ENCODE data around the gene DOCK2. TPM values are rescaled to one million over a fixed set of nuclear protein-coding genes. Genes with fewer than 3 reads are reported as not detected.

Gene DOCK2
- total and polyA plus RNA-seq, 9 of the 15 experiments (the other 6 are each of a cell fraction or from before 2014, with no cell fraction given): 4.5 to 42.6 (median 20.5) TPM

DNA sequence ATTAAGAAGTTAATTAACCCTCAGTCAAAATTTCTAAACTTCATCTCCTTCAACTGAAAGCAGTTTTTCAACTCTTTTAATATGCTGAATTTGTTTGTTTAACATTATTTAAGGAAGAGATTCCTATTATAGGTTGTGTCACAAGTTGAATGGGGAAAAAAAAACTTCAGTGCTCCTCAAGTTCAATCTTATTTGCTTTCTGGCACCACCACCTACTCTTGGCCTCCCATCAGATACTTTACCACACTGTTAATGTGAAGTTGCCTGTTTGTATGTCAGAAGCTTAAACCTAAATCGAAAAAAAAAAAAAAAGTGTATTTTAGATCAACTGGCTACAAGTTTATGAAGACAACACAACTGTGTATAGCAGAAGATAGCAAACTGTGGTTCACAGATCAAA is 4.1 kb upstream of the DOCK2 start:
- Histone ChIP-seq H2AFZ (ENCODE audit: low read depth, low read length) (no peak overlapping the region), H4K20me1 (replicated peaks; ENCODE audit: control insufficient read depth, insufficient read depth, low read length) (no peaks in the 10 kb centered on the region), H3K9me3 (replicated peaks; ENCODE audit: control insufficient read depth, insufficient read depth, low read depth, low read length) (no peaks in the 10 kb centered on the region), H3K4me1 (replicated peaks in 1 of 2; ENCODE audit: control insufficient read depth in 2 of 2, insufficient read depth in 2 of 2, low read length in 2 of 2) (peaks cover 0 to 16% of the 10 kb centered on the region in 2 experiments; a peak in 3 of 5 replicates), H3K4me2 (ENCODE audit: insufficient read depth, low read length) (no peak overlapping the region), H3K4me3 (no peak overlapping the region), H3K27me3 (ENCODE audit: control insufficient read depth in 2 of 2, insufficient read depth in 2 of 2, low read length in 2 of 2) (no peaks in the 10 kb centered on the region), H3K79me2 (ENCODE audit: control insufficient read depth, insufficient read depth, low read length) (no peaks in the 10 kb centered on the region; the same call in 2 of the 3 replicates), H3K9ac (ENCODE audit: insufficient read depth in 1 of 2, low read depth in 2 of 2, low read length in 2 of 2) (no peak overlapping the region), H3K36me3 (ENCODE audit: control insufficient read depth, insufficient read depth, low read length) (no peaks in the 10 kb centered on the region), H3K9me1 (ENCODE audit: control insufficient read depth, insufficient read depth, low read length) (no peaks in the 10 kb centered on the region), H3K27ac (ENCODE audit: extremely low read depth, low read depth, low read length) (no peak overlapping the region)
- in situ Hi-C loops (cut with MboI) (no loop called here), intact Hi-C loops (cut with micrococcal nuclease) (no loop called here)
- WGBS (ENCODE audit: insufficient coverage, low coverage, missing lambda C conversion rate): 0% methylated on average over 1 of the region's 1 CpG
- FAIRE-seq (no peak), DNase-seq (ENCODE audit: extremely low read depth in 1 of 4, low spot score in 3 of 4) (no peak), ATAC-seq (no peak)
- ChIA-PET POLR2A (no interaction called here), CTCF (ENCODE audit: low intra/inter-chr PET ratio) (no interaction called here)
- no peak for TF ChIP-seq ZNF668 (CRISPR knock-in tag; IDR thresholded peaks at IDR 0.05)
- TF ChIP-seq MXI1 (IDR thresholded peaks at IDR 0.05; ENCODE audit: low read depth, low read length): no peak
- TF ChIP-seq KAT2B (IDR thresholded peaks at IDR 0.05; ENCODE audit: low read depth, low read length): no peak
- no peak for TF ChIP-seq HMGN3 (IDR thresholded peaks at IDR 0.05; ENCODE audit: borderline replicate concordance, extremely low read depth, insufficient read length, low read depth, low read length)
- no peak for TF ChIP-seq MECOM (CRISPR knock-in tag; IDR thresholded peaks at IDR 0.05)
- no TSS peak for BruUV-seq (replicated peaks)

DNA sequence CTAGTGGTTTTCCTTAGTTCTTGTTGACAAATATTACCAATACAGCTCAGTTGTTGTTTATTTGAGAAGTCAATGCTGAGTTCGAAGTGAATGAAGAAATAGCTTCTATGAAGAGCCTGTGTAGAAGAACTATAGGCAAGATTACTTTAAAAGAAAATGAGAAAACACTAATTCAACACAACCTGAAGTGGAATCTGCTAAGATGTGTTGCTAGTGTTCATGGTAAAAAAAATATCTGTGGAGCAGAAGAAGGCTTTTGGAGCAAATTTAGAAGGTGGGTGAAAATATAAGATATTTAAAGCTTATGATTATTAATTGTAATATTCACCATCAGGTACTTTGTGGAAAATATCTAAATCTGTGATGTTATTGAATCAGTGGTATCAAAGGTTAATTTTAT is 2.5 kb upstream of the DOCK2 start:
- H3K9ac ChIP-seq (ENCODE audit: insufficient read depth in 1 of 2, low read depth in 2 of 2, low read length in 2 of 2): no peak overlapping the region
- ATAC-seq: no peak
- no peak overlapping the region for H3K27ac ChIP-seq (ENCODE audit: extremely low read depth, low read depth, low read length)
- no peak overlapping the region for H2AFZ ChIP-seq (ENCODE audit: low read depth, low read length)
- peaks cover 0 to 16% of the 10 kb centered on the region in 2 experiments; a peak in 3 of 5 replicates for H3K4me1 ChIP-seq (replicated peaks in 1 of 2; ENCODE audit: control insufficient read depth in 2 of 2, insufficient read depth in 2 of 2, low read length in 2 of 2)
- no peak overlapping the region for H3K4me3 ChIP-seq
- in situ Hi-C loops (cut with MboI) (no loop called here), intact Hi-C loops (cut with micrococcal nuclease) (no loop called here)
- no peaks in the 10 kb centered on the region; the same call in 2 of the 3 replicates for H3K79me2 ChIP-seq (ENCODE audit: control insufficient read depth, insufficient read depth, low read length)
- no peaks in the 10 kb centered on the region for H3K27me3 ChIP-seq (ENCODE audit: control insufficient read depth in 2 of 2, insufficient read depth in 2 of 2, low read length in 2 of 2)
- DNase-seq (ENCODE audit: extremely low read depth in 1 of 4, low spot score in 3 of 4): no peak
- BruUV-seq (replicated peaks): no TSS peak
- CTCF ChIA-PET (ENCODE audit: low intra/inter-chr PET ratio): no interaction called here
- no peaks in the 10 kb centered on the region; the same call in 2 of the 3 replicates for H3K36me3 ChIP-seq (ENCODE audit: control insufficient read depth, insufficient read depth, low read length)
- H3K4me2 ChIP-seq (ENCODE audit: insufficient read depth, low read length): no peak overlapping the region
- peaks cover 6% of the 10 kb centered on the region; the same call in 1 of the 2 replicates for H3K9me3 ChIP-seq (replicated peaks; ENCODE audit: control insufficient read depth, insufficient read depth, low read depth, low read length)
- POLR2A ChIA-PET: no interaction called here
- WGBS (ENCODE audit: insufficient coverage, low coverage, missing lambda C conversion rate): 7% methylated on average over 1 of the region's 1 CpG
- no peak for FAIRE-seq
- H3K9me1 ChIP-seq (ENCODE audit: control insufficient read depth, insufficient read depth, low read length): no peaks in the 10 kb centered on the region
- H4K20me1 ChIP-seq (replicated peaks; ENCODE audit: control insufficient read depth, insufficient read depth, low read length): no peaks in the 10 kb centered on the region
- TF ChIP-seq SRSF9 (IDR thresholded peaks at IDR 0.05; ENCODE audit: borderline replicate concordance, low read depth, low read length) (no peak), SIX5 (IDR thresholded peaks at IDR 0.05; ENCODE audit: borderline replicate concordance in 1 of 2, insufficient read depth in 1 of 2, low read depth in 1 of 2, low read length in 2 of 2) (no peak)

Data from K562 (cell line).